ENCODE measurements around the gene CDK17.
A peak's percentile ranks its signal among the peaks of the same experiment; 100 is the strongest.

Gene CDK17

DNA sequence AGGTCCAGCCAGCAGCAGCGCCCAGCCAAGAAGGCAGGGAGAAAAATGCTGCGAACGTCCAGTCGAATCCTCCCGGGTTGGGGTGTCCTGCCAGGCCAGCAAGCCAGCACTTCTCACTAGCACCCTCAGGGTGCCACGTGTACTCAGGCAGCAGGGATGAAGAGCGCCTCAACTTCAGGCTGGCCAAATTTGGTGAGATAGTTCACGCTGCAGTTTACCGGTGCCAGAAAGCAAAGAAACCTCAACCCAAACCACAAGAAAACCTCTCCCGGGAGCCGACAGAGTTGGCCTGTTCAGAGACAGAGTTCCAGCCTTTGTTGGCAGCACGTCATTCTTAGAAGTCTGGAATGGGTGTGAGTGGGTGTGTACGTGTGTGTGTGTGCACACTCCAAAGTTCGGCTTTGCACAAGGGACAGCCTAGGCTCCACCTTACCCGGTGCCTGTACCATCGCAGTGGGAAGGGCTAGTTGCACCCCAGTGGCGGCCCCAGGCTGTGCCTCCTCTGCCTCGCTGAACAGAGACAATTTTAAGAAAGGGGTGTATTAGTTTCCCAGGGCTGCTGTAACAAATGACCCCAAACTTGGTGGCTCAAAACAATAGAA is 163.9 kb downstream of the CDK17 start:
- no peaks in the 10 kb centered on the region for H3K27me3 Mint-ChIP-seq (ENCODE audit: low read depth)
- no peak overlapping the region for H3K4me3 Mint-ChIP-seq
- no peaks in the 10 kb centered on the region for H3K9me3 Mint-ChIP-seq
- peaks cover 67% of the 10 kb centered on the region for H3K4me1 Mint-ChIP-seq
- H3K36me3 Mint-ChIP-seq (ENCODE audit: low read depth): peaks cover 12% of the 10 kb centered on the region
- H3K27ac Mint-ChIP-seq: peak overlapping the region in 1 of 3 experiments; percentile 29
- no peak for TF ChIP-seq CTCF (IDR thresholded peaks at IDR 0.05; ENCODE audit: unreplicated experiment in 3 of 3)

DNA sequence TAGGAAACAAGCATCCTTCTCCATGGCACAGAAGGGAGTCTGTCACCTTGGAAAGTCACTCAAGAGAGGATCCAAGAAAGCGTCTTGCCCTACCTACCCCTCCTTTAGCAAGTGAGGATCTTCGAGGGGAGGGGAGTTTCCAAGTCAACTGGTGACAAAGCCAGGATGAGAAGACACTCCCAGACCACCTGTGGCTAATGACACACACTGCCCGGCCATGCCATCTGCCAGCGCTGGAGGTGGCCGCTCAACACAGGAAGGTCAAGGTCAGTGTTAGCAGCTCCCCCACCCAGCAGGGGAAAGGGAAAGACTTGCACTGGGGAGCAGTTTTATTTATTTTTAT is 164.8 kb downstream of the CDK17 start:
- Mint-ChIP-seq H3K4me3 (no peak overlapping the region), H3K4me1 (peaks cover 64% of the 10 kb centered on the region), H3K27me3 (ENCODE audit: low read depth) (no peaks in the 10 kb centered on the region), H3K9me3 (no peaks in the 10 kb centered on the region), H3K27ac (no peak overlapping the region), H3K36me3 (ENCODE audit: low read depth) (peaks cover 12% of the 10 kb centered on the region)
- TF ChIP-seq CTCF (IDR thresholded peaks at IDR 0.05; ENCODE audit: unreplicated experiment in 3 of 3): no peak

GRCh38 chr12:96234591-96235483 is 165.4 kb downstream of the CDK17 start:
- H3K27ac Mint-ChIP-seq: peak overlapping the region in 1 of 3 experiments; percentile 11
- no peak for TF ChIP-seq CTCF (IDR thresholded peaks at IDR 0.05; ENCODE audit: unreplicated experiment in 3 of 3)
- H3K36me3 Mint-ChIP-seq (ENCODE audit: low read depth): peaks cover 12% of the 10 kb centered on the region

DNA sequence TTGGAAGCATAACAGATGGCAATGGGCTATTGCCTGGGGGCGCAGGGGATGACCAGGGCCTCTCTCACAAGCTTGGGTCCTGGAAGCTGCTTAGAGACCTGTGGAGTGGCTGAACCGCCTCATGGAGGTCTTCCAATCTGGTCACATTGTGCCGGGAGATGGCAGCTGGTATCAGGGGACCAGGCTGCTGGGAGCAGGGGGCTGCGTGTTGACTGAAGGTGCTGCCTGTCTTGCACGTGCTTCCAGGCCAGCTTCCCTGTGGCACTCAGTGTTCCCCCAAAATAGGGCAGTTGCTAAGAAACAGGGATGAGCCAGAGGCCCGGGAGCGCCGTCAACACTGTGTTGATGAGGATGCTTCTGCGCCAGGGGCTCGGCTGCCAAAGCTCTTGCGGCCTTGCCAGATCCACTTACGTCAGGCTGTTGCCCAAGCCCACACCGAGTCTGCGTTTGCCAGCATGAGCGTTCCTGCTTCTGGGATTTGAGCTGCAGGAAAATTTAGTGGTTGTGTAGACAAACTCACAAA is 166.2 kb downstream of the CDK17 start:
- H3K27me3 Mint-ChIP-seq (ENCODE audit: low read depth): no peaks in the 10 kb centered on the region
- no peak for TF ChIP-seq CTCF (IDR thresholded peaks at IDR 0.05; ENCODE audit: unreplicated experiment in 3 of 3)
- no peaks in the 10 kb centered on the region for H3K9me3 Mint-ChIP-seq
- peaks cover 12% of the 10 kb centered on the region for H3K36me3 Mint-ChIP-seq (ENCODE audit: low read depth)
- H3K4me3 Mint-ChIP-seq: no peak overlapping the region
- H3K27ac Mint-ChIP-seq: peak overlapping the region in 1 of 3 experiments; percentile 11
- peaks cover 50% of the 10 kb centered on the region for H3K4me1 Mint-ChIP-seq

More at GRCh38 chr12:96234591-96235483, 165.4 kb downstream of the CDK17 start:
- Mint-ChIP-seq H3K4me3 (no peak overlapping the region), H3K4me1 (peaks cover 58% of the 10 kb centered on the region), H3K9me3 (no peaks in the 10 kb centered on the region), H3K27me3 (ENCODE audit: low read depth) (no peaks in the 10 kb centered on the region)

DNA sequence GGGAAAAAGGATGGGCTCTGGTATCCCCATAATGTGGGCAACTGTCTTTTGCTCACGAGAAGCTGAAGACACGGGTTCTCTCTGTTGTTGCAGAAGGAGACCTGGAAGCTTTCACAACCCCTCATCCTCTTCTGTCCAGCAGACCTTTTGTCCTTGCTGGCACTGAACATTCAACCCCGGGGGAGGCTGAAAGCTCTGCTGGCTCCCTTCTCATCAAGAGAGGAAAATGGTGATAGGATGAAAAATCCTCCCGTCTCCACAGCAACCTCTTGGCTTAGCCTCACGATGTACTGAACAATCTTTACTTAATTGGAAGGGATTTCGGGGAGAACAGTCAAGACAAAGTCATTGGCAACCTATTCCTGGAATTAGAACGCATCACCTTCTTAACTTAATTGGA is 167.1 kb downstream of the CDK17 start:
- Mint-ChIP-seq H3K36me3 (ENCODE audit: low read depth) (peaks cover 17% of the 10 kb centered on the region), H3K27me3 (ENCODE audit: low read depth) (no peaks in the 10 kb centered on the region), H3K27ac (peak overlapping the region in 1 of 3 experiments; percentile 11), H3K9me3 (no peaks in the 10 kb centered on the region), H3K4me3 (no peak overlapping the region), H3K4me1 (peaks cover 42% of the 10 kb centered on the region)
- TF ChIP-seq CTCF (IDR thresholded peaks at IDR 0.05; ENCODE audit: unreplicated experiment in 3 of 3): no peak

Data from nephron (organoid).